ENCODE data around the gene ASTE1. TPM values are rescaled to one million over a fixed set of nuclear protein-coding genes. Genes with fewer than 3 reads are reported as not detected.

Gene ASTE1
- total RNA-seq, 1 experiment from 2014 or later: 6.7 TPM

GRCh38 chr3:131036200-131036816 is 9.7 kb upstream of the ASTE1 start:
- no peak for DNase-seq
- Histone ChIP-seq H3K36me3 (replicated peaks; ENCODE audit: control insufficient read depth, insufficient read depth, low read length) (no peaks in the 10 kb centered on the region), H3K27me3 (ENCODE audit: control insufficient read depth, insufficient read depth, low read length) (no peaks in the 10 kb centered on the region), H3K4me3 (ENCODE audit: insufficient read depth, low read depth, low read length) (no peak overlapping the region)

- H3K36me3 ChIP-seq (replicated peaks; ENCODE audit: control insufficient read depth, insufficient read depth, low read length): no peaks in the 10 kb centered on the region
- no peaks in the 10 kb centered on the region for H3K27me3 ChIP-seq (ENCODE audit: control insufficient read depth, insufficient read depth, low read length)
- peak; percentile 47 for DNase-seq
- H3K4me3 ChIP-seq (ENCODE audit: insufficient read depth, low read depth, low read length): no peak overlapping the region
Observed at GRCh38 chr3:131033480-131034080, 7.0 kb upstream of the ASTE1 start.

GRCh38 chr3:131031660-131032059 is 5.0 kb upstream of the ASTE1 start:
- no peak for DNase-seq
- H3K27me3 ChIP-seq (ENCODE audit: control insufficient read depth, insufficient read depth, low read length): no peaks in the 10 kb centered on the region
- H3K36me3 ChIP-seq (replicated peaks; ENCODE audit: control insufficient read depth, insufficient read depth, low read length): no peaks in the 10 kb centered on the region
- no peak overlapping the region for H3K4me3 ChIP-seq (ENCODE audit: insufficient read depth, low read depth, low read length)

GRCh38 chr3:131028844-131029243 is 2.2 kb upstream of the ASTE1 start:
- no peaks in the 10 kb centered on the region for H3K36me3 ChIP-seq (replicated peaks; ENCODE audit: control insufficient read depth, insufficient read depth, low read length)
- DNase-seq: no peak
- no peaks in the 10 kb centered on the region; the same call in 1 of the 2 replicates for H3K27me3 ChIP-seq (ENCODE audit: control insufficient read depth, insufficient read depth, low read length)
- H3K4me3 ChIP-seq (ENCODE audit: insufficient read depth, low read depth, low read length): no peak overlapping the region

- DNase-seq: no peak
- no peaks in the 10 kb centered on the region; the same call in 1 of the 2 replicates for H3K36me3 ChIP-seq (replicated peaks; ENCODE audit: control insufficient read depth, insufficient read depth, low read length)
- no peaks in the 10 kb centered on the region; the same call in 1 of the 2 replicates for H3K27me3 ChIP-seq (ENCODE audit: control insufficient read depth, insufficient read depth, low read length)
- H3K4me3 ChIP-seq (ENCODE audit: insufficient read depth, low read depth, low read length): no peak overlapping the region
Observed at GRCh38 chr3:131025539-131025938, 1.1 kb downstream of the ASTE1 start.

- DNase-seq: no peak
Observed at GRCh38 chr3:131020122-131020693, 6.4 kb downstream of the ASTE1 start.

GRCh38 chr3:131018970-131019369 is 7.7 kb downstream of the ASTE1 start:
- Histone ChIP-seq H3K4me3 (ENCODE audit: insufficient read depth, low read depth, low read length) (no peak overlapping the region), H3K36me3 (replicated peaks; ENCODE audit: control insufficient read depth, insufficient read depth, low read length) (no peaks in the 10 kb centered on the region; the same call in none of the 2 replicates), H3K27me3 (ENCODE audit: control insufficient read depth, insufficient read depth, low read length) (no peaks in the 10 kb centered on the region)
- no peak for DNase-seq

More at GRCh38 chr3:131020122-131020693, 6.4 kb downstream of the ASTE1 start:
- Histone ChIP-seq H3K4me3 (ENCODE audit: insufficient read depth, low read depth, low read length) (no peak overlapping the region), H3K27me3 (ENCODE audit: control insufficient read depth, insufficient read depth, low read length) (no peaks in the 10 kb centered on the region), H3K36me3 (replicated peaks; ENCODE audit: control insufficient read depth, insufficient read depth, low read length) (no peaks in the 10 kb centered on the region; the same call in none of the 2 replicates)

GRCh38 chr3:131009698-131010097 is 16.9 kb downstream of the ASTE1 start:
- no peaks in the 10 kb centered on the region for H3K27me3 ChIP-seq (ENCODE audit: control insufficient read depth, insufficient read depth, low read length)
- DNase-seq: no peak
- peaks cover 2% of the 10 kb centered on the region; the same call in 1 of the 2 replicates for H3K36me3 ChIP-seq (replicated peaks; ENCODE audit: control insufficient read depth, insufficient read depth, low read length)
- H3K4me3 ChIP-seq (ENCODE audit: insufficient read depth, low read depth, low read length): no peak overlapping the region

- Histone ChIP-seq H3K4me3 (ENCODE audit: insufficient read depth, low read depth, low read length) (no peak overlapping the region), H3K36me3 (replicated peaks; ENCODE audit: control insufficient read depth, insufficient read depth, low read length) (peaks cover 2% of the 10 kb centered on the region; the same call in 1 of the 2 replicates), H3K27me3 (ENCODE audit: control insufficient read depth, insufficient read depth, low read length) (no peaks in the 10 kb centered on the region)
- no peak for DNase-seq
Observed at GRCh38 chr3:131008326-131008725, 18.3 kb downstream of the ASTE1 start.

- DNase-seq: no peak
- H3K27me3 ChIP-seq (ENCODE audit: control insufficient read depth, insufficient read depth, low read length): no peaks in the 10 kb centered on the region
- peaks cover 2% of the 10 kb centered on the region; the same call in 1 of the 2 replicates for H3K36me3 ChIP-seq (replicated peaks; ENCODE audit: control insufficient read depth, insufficient read depth, low read length)
- no peak overlapping the region for H3K4me3 ChIP-seq (ENCODE audit: insufficient read depth, low read depth, low read length)
Observed at GRCh38 chr3:131007782-131008181, 18.8 kb downstream of the ASTE1 start.

- DNase-seq: no peak
- Histone ChIP-seq H3K27me3 (ENCODE audit: control insufficient read depth, insufficient read depth, low read length) (no peaks in the 10 kb centered on the region), H3K36me3 (replicated peaks; ENCODE audit: control insufficient read depth, insufficient read depth, low read length) (peaks cover 2% of the 10 kb centered on the region; the same call in 1 of the 2 replicates), H3K4me3 (ENCODE audit: insufficient read depth, low read depth, low read length) (no peak overlapping the region)
Observed at GRCh38 chr3:131007256-131007655, 19.4 kb downstream of the ASTE1 start.

GRCh38 chr3:131004603-131005002 is 22.0 kb downstream of the ASTE1 start:
- Histone ChIP-seq H3K4me3 (ENCODE audit: insufficient read depth, low read depth, low read length) (no peak overlapping the region), H3K36me3 (replicated peaks; ENCODE audit: control insufficient read depth, insufficient read depth, low read length) (peaks cover 2% of the 10 kb centered on the region; the same call in 1 of the 2 replicates), H3K27me3 (ENCODE audit: control insufficient read depth, insufficient read depth, low read length) (no peaks in the 10 kb centered on the region)
- no peak for DNase-seq

GRCh38 chr3:131001071-131001470 is 25.6 kb downstream of the ASTE1 start:
- Histone ChIP-seq H3K27me3 (ENCODE audit: control insufficient read depth, insufficient read depth, low read length) (no peaks in the 10 kb centered on the region), H3K36me3 (replicated peaks; ENCODE audit: control insufficient read depth, insufficient read depth, low read length) (peaks cover 2% of the 10 kb centered on the region)
- no peak for DNase-seq

GRCh38 chr3:130997289-130997688 is 29.3 kb downstream of the ASTE1 start:
- no peak overlapping the region for H3K4me3 ChIP-seq (ENCODE audit: insufficient read depth, low read depth, low read length)

More at GRCh38 chr3:131001071-131001470, 25.6 kb downstream of the ASTE1 start:
- no peak overlapping the region for H3K4me3 ChIP-seq (ENCODE audit: insufficient read depth, low read depth, low read length)

GRCh38 chr3:130992344-130992743 is 34.3 kb downstream of the ASTE1 start:
- no peak for DNase-seq
- no peaks in the 10 kb centered on the region for H3K27me3 ChIP-seq (ENCODE audit: control insufficient read depth, insufficient read depth, low read length)
- H3K4me3 ChIP-seq (ENCODE audit: insufficient read depth, low read depth, low read length): no peak overlapping the region
- H3K36me3 ChIP-seq (replicated peaks; ENCODE audit: control insufficient read depth, insufficient read depth, low read length): peaks cover 2% of the 10 kb centered on the region

More at GRCh38 chr3:130997289-130997688, 29.3 kb downstream of the ASTE1 start:
- Histone ChIP-seq H3K36me3 (replicated peaks; ENCODE audit: control insufficient read depth, insufficient read depth, low read length) (peaks cover 4% of the 10 kb centered on the region), H3K27me3 (ENCODE audit: control insufficient read depth, insufficient read depth, low read length) (no peaks in the 10 kb centered on the region)
- no peak for DNase-seq
